Thyroid gland (tissue), 4 donors: Measurements from ENCODE around the gene PROM1. TPM values are rescaled to one million over a fixed set of nuclear protein-coding genes. Genes with fewer than 3 reads are reported as not detected.

Experiments
- DNase-seq, 2 donors: peaks; one replicate each; pipeline ENCODE4 v3.0.0-alpha.2; 2019
- H3K27ac ChIP-seq, 3 donors: fragments of 200-600 bp; sonication (generic); 1 replicate in 2 of 3; 2 replicates in 1 of 3; pipeline ENCODE4 v1.5.1; 2016 to 2019; ENCODE audit warnings: mild to moderate bottlenecking in 1 of 3, moderate library complexity in 1 of 3
- H3K27me3 ChIP-seq: fragments of 200-600 bp; sonication (generic); one replicate; pipeline ENCODE4 v1.5.1; 2019
- H3K36me3 ChIP-seq, 2 donors: fragments of 200-600 bp; sonication (generic); one replicate each; pipeline ENCODE4 v1.5.1; 2016 to 2019
- H3K4me1 ChIP-seq, 2 donors: fragments of 200-600 bp; sonication (generic); one replicate each; pipeline ENCODE4 v1.5.1; 2017 to 2019
- H3K4me3 ChIP-seq, 3 donors: fragments of 200-600 bp; sonication (generic); replicated peaks in 1 of 3; 1 replicate in 2 of 3; 2 replicates in 1 of 3; pipeline ENCODE4 v1.5.1; 2016; ENCODE audit warnings: mild to moderate bottlenecking in 1 of 3
- H3K9me3 ChIP-seq: fragments of 200-600 bp; sonication (generic); one replicate; pipeline ENCODE4 v1.5.1; 2017
- POLR2A ChIP-seq, 2 donors: fragments of 450-650 bp; IDR thresholded peaks; one replicate each; pipeline ENCODE4 v1.6.1; 2017; ENCODE audit warnings: antibody characterized with exemption in 2 of 2, mild to moderate bottlenecking in 2 of 2, moderate library complexity in 1 of 2
- WGBS, 2 donors: methylation state at CpG; one replicate each; pipeline ENCODE4 v1.1.5; 2017; 5-methylcytosine and 5-hydroxymethylcytosine counted together
- intact Hi-C: fragments of 100-400 bp; cut with DNase I; formaldehyde crosslinking; loops from one replicate; pipeline ENCODE4 v1.15.1; 2023
- total RNA-seq, 4 donors: library from RNA; depleted of rRNA; stranded (reverse); fragments of >200 nt; gene quantifications; one replicate each; pipeline ENCODE4 v1.2.3, GENCODE V29; 2016
- TF ChIP-seq, protein P1 (sequence below), 6 experiments: fragments of 200-600 bp in 3 of 6; fragments of 450-650 bp in 3 of 6; sonication (generic) in 3 of 6; IDR thresholded peaks; one replicate each; pipeline ENCODE4 v1.5.1; 2016 to 2019; ENCODE audit warnings: antibody characterized with exemption in 6 of 6, mild to moderate bottlenecking in 2 of 6, inconsistent platforms in 1 of 6, moderate library complexity in 1 of 6

Gene PROM1
- total RNA-seq, 4 donors from 2014 or later = 0.67 to 9.9 (median 2.3) TPM

- no peak overlapping the region for H3K27ac ChIP-seq
- H3K4me3 ChIP-seq = no peak overlapping the region
- WGBS, 2 donors = 91 to 94% methylated on average over 5 of the region's 5 CpGs
- intact Hi-C loops = no loop called here
- no peak for DNase-seq
- no peak for TF ChIP-seq POLR2A (IDR thresholded peaks at IDR 0.05)
- TF ChIP-seq, protein P1, sequence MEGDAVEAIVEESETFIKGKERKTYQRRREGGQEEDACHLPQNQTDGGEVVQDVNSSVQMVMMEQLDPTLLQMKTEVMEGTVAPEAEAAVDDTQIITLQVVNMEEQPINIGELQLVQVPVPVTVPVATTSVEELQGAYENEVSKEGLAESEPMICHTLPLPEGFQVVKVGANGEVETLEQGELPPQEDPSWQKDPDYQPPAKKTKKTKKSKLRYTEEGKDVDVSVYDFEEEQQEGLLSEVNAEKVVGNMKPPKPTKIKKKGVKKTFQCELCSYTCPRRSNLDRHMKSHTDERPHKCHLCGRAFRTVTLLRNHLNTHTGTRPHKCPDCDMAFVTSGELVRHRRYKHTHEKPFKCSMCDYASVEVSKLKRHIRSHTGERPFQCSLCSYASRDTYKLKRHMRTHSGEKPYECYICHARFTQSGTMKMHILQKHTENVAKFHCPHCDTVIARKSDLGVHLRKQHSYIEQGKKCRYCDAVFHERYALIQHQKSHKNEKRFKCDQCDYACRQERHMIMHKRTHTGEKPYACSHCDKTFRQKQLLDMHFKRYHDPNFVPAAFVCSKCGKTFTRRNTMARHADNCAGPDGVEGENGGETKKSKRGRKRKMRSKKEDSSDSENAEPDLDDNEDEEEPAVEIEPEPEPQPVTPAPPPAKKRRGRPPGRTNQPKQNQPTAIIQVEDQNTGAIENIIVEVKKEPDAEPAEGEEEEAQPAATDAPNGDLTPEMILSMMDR (IDR thresholded peaks at IDR 0.05) = no peak
- H3K36me3 ChIP-seq = no peaks in the 10 kb centered on the region
- no peaks in the 10 kb centered on the region for H3K9me3 ChIP-seq
- H3K27me3 ChIP-seq = no peaks in the 10 kb centered on the region
- H3K4me1 ChIP-seq = peaks cover 6 to 12% of the 10 kb centered on the region in 2 donors
Observed at GRCh38 chr4:16039139-16039538, 44.7 kb downstream of the PROM1 start.

DNA sequence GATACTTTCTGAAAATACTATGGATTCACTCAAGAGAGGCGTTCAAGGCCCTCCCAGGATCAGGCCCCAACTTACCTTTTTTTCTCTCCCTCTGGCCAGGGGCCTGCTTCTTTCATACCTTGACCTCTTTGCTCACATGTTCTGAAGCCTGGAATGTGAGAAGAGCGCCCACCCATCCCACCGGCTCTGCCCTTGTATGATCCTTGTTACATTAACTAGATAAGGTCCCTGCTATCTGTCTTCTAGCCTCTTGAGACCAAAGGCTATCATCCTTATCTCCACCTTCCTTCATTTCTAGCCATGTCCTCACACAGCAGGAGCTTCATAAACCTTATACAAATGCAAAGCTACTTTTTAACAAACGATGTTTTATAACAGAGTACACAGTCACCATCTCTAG is 45.9 kb downstream of the PROM1 start:
- intact Hi-C loops = no loop called here
- H3K27ac ChIP-seq = no peak overlapping the region

GRCh38 chr4:16035843-16036242 is 48.0 kb downstream of the PROM1 start:
- Histone ChIP-seq H3K27me3 (no peaks in the 10 kb centered on the region), H3K36me3 (no peaks in the 10 kb centered on the region), H3K4me3 (no peak overlapping the region), H3K27ac (peak overlapping the region in 2 of 3 donors; percentile 11 to 78), H3K4me1 (peaks cover 6 to 12% of the 10 kb centered on the region in 2 donors), H3K9me3 (no peaks in the 10 kb centered on the region)
- TF ChIP-seq, protein P1 (IDR thresholded peaks at IDR 0.05) = no peak
- no peak for TF ChIP-seq POLR2A (IDR thresholded peaks at IDR 0.05)
- intact Hi-C loops = no loop called here
- WGBS, 2 donors = 88 to 89% methylated on average over 6 of the region's 6 CpGs
- DNase-seq = no peak

More for the DNA sequence above, 45.9 kb downstream of the PROM1 start:
- no peaks in the 10 kb centered on the region for H3K36me3 ChIP-seq
- no peak overlapping the region for H3K4me3 ChIP-seq
- no peak for DNase-seq
- 93 to 94% methylated on average over 4 of the region's 4 CpGs for WGBS, 2 donors
- peaks cover 6 to 12% of the 10 kb centered on the region in 2 donors for H3K4me1 ChIP-seq
- no peaks in the 10 kb centered on the region for H3K9me3 ChIP-seq
- no peaks in the 10 kb centered on the region for H3K27me3 ChIP-seq
- TF ChIP-seq, protein P1 (IDR thresholded peaks at IDR 0.05) = no peak
- no peak for TF ChIP-seq POLR2A (IDR thresholded peaks at IDR 0.05)

DNA sequence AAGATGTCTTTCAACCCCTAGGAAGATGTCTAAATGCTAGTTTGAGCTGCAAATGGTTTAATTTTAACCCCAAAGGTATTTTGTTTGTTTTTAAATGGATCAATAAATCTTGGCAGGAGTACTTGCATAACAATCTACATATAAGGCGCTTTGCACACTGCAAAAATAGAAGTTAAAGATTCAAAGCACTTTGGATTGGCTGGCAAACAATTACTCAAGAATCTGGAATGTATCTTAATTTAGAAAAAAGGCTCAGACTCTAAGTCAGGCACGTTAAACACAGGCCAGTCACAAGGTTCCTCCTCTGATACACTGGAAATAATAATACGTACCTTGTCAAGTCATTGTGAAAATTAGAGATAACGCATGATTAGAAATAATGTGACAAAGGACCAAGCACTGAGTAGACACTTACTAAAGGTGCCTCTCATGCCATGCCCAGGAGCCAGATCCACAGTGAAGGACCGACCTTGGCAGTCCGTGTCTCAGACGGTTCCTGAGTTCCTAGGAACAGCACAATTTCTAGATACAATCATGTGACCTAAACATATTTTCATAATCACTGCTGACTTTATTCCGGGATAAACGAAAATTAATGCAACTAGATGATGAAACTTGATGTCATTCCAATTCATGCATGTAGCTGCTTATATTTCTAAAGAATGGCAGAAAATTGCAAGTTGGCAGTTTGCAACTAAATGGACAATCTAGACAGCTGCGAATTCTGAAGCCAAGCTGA is 49.6 kb downstream of the PROM1 start:
- Histone ChIP-seq H3K27ac (peak overlapping the region in 1 of 3 donors; percentile 78), H3K4me1 (peaks cover 6 to 12% of the 10 kb centered on the region in 2 donors), H3K36me3 (no peaks in the 10 kb centered on the region), H3K4me3 (no peak overlapping the region), H3K9me3 (no peaks in the 10 kb centered on the region), H3K27me3 (no peaks in the 10 kb centered on the region)
- DNase-seq = no peak
- no peak for TF ChIP-seq POLR2A (IDR thresholded peaks at IDR 0.05)
- TF ChIP-seq, protein P1 (IDR thresholded peaks at IDR 0.05) = no peak
- WGBS, 2 donors = 65 to 78% methylated on average over 9 to 10 of the region's 10 CpGs
- intact Hi-C loops = loop anchor here (5.0 kb wide), 1 partner anchor 168 kb away; no protein-coding TSS in a partner anchor

DNA sequence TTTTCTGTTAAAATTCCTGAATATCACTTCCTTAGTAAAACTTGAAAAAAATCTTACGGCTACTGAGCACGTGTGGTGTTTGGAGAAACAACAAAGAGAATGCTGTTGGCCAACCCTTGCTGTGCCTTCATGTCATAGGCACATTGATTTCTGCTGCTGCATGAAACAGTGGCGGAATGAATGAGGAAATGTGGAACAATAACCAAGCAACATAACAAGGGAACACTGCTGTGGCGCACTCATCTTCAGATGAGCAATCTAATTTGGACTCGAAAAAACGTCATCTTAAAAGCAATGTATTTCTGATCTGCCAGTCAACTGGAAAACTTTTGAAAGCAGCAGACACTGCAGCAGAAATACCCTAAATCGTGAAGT is 51.4 kb downstream of the PROM1 start:
- 75 to 83% methylated on average over 7 of the region's 7 CpGs for WGBS, 2 donors
- Histone ChIP-seq H3K36me3 (no peaks in the 10 kb centered on the region), H3K27ac (no peak overlapping the region), H3K4me1 (peaks cover 6 to 12% of the 10 kb centered on the region in 2 donors), H3K27me3 (no peaks in the 10 kb centered on the region), H3K4me3 (no peak overlapping the region), H3K9me3 (no peaks in the 10 kb centered on the region)
- intact Hi-C loops = loop anchor here (5.0 kb wide), 1 partner anchor 170 kb away; no protein-coding TSS in a partner anchor
- DNase-seq = no peak
- TF ChIP-seq, protein P1 (IDR thresholded peaks at IDR 0.05) = no peak
- TF ChIP-seq POLR2A (IDR thresholded peaks at IDR 0.05) = no peak
